GM21529 (cell line): ENCODE results near the gene RNASEH2B.

Experiments
- ATAC-seq: cut with Tn5 transposase; IDR thresholded peaks from one replicate; pipeline ENCODE4 v1.9.1; 2021; ENCODE audit not compliant: unreplicated experiment

Gene RNASEH2B

GRCh38 chr13:50934735-50935435 lies 25.3 kb downstream of the RNASEH2B start:
- ATAC-seq: no peak

DNA sequence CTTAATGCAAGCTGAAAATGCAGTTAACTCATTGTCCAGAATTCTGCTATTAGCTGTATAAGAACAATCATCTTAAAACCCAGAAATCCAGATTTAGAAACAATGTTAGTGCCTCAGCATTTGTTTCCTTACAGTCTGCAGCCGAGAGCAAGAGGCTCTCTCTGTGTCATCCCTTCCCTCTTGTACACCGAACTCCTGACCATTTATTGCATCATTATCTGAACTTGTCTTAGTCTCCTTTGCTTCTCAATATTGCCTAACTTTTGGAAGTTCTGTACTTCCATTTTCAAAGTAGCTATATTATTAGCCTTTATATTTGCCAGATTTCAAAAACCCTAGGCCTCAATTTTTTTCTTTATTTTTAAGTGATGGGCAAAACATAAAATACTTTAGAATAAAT lies 27.1 kb downstream of the RNASEH2B start:
- ATAC-seq: no peak

DNA sequence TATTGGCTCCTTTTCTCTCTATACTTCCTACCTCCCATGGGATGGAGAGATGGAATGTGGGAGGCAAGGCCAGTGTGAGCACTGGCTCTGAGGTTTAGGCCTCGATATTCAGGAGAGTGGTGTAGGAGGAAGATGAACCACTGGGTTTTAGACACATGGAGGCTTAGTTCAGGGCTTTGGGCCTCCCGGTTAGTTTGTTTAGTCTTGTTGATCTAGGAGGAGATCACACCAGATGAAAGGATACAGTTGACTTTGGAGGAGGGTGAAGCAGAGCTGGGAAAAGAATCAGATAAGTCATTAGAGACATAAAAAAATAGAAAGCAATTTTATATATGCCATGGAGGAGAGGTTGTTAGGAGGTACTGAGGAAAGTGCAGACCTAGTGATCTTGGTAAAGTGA lies 30.9 kb downstream of the RNASEH2B start:
- no peak for ATAC-seq

GRCh38 chr13:50941146-50941545 lies 31.6 kb downstream of the RNASEH2B start:
- ATAC-seq: no peak

DNA sequence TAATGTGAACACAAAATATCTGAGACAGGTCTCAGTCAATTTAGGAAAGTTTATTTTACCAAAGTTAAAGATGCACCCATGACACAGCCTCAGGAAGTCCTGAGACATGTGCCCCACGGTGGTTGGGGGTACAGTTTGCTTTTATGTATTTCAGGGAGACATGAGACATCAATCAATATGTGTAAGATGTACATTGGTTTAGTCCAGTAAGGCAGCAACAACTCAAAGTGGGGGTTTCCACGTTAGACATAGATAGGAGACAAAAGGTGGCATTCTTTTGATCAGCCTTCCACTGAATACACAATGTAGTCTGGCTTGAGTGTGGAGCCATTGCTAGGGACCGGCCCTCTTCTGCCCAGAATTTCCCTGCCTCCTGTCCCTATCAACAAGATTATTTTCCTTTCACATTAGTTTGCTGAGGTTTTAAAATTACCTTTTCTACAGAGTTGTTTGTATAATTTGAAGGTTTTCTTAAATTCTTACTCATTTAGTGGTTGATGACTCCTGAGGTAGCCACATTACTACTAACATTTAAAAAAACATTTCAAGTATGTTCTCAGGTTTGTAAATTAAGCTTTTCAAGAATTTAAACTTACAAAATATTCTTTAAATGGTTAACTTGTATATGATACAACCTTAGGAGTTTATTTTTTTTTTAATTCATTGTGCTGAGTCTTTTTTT lies 33.2 kb downstream of the RNASEH2B start:
- no peak for ATAC-seq

GRCh38 chr13:50945669-50946068 lies 36.1 kb downstream of the RNASEH2B start:
- no peak for ATAC-seq

DNA sequence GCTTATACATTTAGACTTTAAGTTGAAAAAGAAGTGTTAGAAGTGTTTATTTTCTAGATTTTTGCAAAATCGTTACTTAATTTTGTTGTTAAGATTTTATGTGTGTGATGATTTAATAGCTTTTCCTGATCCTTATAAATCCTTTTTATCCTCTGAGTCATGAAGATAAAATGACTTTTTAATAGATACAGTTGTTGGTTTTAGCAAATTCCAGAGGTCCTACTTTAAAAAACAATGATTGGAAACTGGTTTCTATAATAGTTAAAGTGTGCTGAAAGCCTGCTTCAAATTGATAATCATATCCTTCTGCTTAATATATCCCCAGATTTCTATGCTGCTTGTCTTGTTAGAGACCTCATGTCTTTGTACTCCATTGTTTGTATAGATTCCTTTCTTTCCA lies 39.0 kb downstream of the RNASEH2B start:
- no peak for ATAC-seq

GRCh38 chr13:50950849-50951248 lies 41.3 kb downstream of the RNASEH2B start:
- no peak for ATAC-seq

GRCh38 chr13:50951366-50951765 lies 41.8 kb downstream of the RNASEH2B start:
- ATAC-seq: no peak

DNA sequence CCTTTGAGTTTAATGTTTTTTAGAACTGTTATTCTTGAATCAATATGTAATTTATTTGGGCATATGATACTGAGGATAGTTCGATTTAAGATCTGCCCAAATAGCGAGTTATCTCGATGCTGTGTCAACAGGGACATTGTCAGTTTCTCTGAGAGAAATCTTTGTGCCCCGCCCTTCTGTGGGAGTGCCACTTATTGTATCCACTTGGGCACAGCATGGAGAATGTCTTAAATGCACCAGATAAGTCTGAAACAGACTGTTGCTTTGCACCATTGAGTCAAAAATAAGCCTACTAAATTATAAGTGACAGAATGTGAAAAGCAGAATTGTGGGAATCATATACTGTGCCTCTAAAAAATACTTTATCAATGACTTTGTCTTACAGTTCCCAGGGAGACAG lies 45.6 kb downstream of the RNASEH2B start:
- ATAC-seq: no peak

- ATAC-seq: no peak
Observed at GRCh38 chr13:50955798-50956197, 46.2 kb downstream of the RNASEH2B start.

DNA sequence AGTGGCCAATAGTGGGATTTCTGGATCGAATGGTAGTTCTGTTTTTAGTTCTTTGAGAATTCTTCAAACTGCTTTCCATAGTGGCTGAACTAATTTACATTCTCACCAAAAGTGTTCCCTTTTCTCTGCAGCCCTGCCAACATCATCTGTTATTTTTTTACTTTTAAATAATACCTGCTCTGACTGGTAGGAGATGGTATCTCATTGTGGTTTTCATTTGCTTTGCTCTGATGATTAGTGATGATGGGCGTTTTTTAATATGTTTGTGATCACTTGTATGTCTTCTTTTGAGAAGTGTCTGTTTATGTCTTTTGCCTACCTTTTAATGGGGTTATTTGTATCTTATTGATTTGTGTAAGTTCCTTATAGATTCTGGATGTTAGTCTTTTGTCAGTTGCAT lies 48.0 kb downstream of the RNASEH2B start:
- no peak for ATAC-seq

GRCh38 chr13:50969691-50970090 lies 60.1 kb downstream of the RNASEH2B start:
- ATAC-seq: no peak

GRCh38 chr13:50970956-50971355 lies 61.4 kb downstream of the RNASEH2B start:
- no peak for ATAC-seq

DNA sequence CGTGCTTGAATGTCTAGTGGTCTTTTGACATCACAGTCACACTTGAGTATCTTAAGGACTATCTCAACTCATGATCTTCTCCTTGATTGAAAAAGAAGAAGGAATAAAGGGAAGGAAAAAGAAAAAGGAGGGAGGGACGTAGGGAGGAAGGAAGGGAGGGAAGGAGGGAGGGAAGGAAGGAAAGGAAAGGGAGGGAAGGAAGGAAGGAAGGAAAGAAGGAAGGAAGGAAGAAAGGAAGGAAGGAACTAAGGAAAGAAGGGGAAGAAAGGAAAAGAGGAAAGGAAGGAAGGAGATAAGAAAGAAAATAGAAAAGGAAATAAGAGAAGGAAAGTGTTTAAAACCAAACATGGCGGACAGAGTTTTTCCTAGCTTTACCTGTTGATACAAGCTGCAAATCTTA lies 64.7 kb downstream of the RNASEH2B start:
- no peak for ATAC-seq

GRCh38 chr13:50979187-50979586 lies 69.6 kb downstream of the RNASEH2B start:
- no peak for ATAC-seq

GRCh38 chr13:50981686-50982085 lies 72.1 kb downstream of the RNASEH2B start:
- no peak for ATAC-seq

GRCh38 chr13:50989476-50989875 lies 79.9 kb downstream of the RNASEH2B start:
- ATAC-seq: no peak

DNA sequence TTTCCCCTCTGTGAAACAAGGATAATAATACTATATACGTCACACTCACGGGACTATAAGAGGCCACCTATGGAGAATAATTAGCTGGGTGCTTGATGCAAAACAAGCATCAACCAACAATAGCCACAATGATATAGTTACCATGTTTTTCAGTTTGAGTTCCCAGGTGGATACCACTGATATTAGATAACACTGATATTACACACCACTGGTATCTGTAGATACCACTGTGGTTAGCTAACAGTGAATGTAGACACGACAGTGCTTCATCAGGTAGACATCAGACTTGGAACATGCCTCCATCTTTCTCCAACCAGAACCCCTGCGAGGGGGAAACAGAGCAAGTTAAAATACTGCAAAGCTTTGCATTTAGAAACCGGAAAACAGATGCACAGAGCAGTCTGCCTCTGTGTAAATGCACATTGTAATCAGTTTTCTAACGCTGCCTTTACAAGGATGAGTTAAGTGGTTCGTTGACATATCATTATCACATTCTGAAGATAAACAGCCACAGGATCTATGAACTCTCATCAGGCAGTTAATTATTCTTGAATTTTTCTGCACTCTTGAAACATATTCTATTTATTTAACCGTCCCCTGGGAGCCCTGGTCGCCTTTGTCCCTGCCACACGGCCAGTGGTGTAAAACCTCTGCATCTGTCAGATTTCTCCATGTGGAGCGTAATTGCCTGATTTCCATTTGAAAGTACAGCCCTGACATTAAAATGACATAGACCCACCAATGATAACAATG lies 80.7 kb downstream of the RNASEH2B start:
- no peak for ATAC-seq

DNA sequence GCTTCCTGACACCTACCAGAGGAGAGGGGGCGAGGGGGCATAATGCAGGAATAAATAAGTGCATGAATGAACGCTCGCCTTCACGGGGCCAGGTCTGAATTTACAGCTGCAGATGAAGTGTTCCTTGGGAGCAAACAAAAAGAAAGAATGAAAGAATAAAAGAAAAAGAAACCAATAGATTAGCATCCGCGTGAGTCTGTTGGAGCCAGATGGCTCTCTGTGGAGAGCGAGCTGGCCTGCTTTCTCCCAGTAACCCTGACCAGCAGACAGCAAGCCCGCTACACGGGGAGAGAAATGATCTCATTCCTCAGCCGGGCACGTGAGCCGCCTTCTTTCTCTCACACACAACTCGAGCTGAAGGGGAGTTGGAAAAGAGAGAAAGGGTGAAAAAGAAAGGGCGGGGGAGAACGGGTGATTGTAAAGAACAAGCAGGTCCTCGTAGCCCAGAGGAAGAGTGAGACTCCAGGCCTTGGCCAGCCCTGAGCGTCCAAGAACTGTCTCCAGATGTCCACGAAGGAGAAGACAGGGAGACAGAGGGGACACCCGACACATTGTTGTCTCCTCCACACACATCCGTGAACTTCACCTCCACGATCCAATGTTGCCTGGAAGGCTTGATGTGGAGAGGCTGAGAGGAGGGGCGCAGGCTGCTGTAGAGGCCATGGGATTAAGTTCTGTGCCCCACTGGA lies 81.4 kb downstream of the RNASEH2B start:
- no peak for ATAC-seq
